Measurements from ENCODE around the gene SMAD7.
A peak's percentile ranks its signal among the peaks of the same experiment; 100 is the strongest.

SMAD7 gene

GRCh38 chr18:48956356-48956755, 5.6 kb upstream of the SMAD7 start:
- H3K79me2 ChIP-seq (ENCODE audit: control insufficient read depth, insufficient read depth, low read length, poor library complexity), result peaks cover 10% of the 10 kb centered on the region
- H4K91ac ChIP-seq (ENCODE audit: low read depth, low read length), result no peak overlapping the region
- no peak overlapping the region for H2BK5ac ChIP-seq (ENCODE audit: low read depth, low read length, poor library complexity)
- no peak overlapping the region for H2AFZ ChIP-seq (ENCODE audit: insufficient read depth, low read length, poor library complexity)
- H2AK5ac ChIP-seq (ENCODE audit: low read length), result no peak overlapping the region
- peak overlapping the region; percentile 16 for H3K4me2 ChIP-seq (ENCODE audit: low read length)
- no peaks in the 10 kb centered on the region for H3K27me3 ChIP-seq (ENCODE audit: insufficient read depth, low read length)
- no peak overlapping the region for H3K14ac ChIP-seq (ENCODE audit: low read length)
- no peak overlapping the region for H4K12ac ChIP-seq (ENCODE audit: low read depth, low read length)
- no peak overlapping the region for H2BK120ac ChIP-seq (ENCODE audit: insufficient read depth, low read length, poor library complexity)
- H3K9me3 ChIP-seq (ENCODE audit: insufficient read depth, low read depth, low read length), result no peaks in the 10 kb centered on the region
- no peak overlapping the region for H3K4me3 ChIP-seq (ENCODE audit: low read depth, low read length)
- peaks cover 43% of the 10 kb centered on the region for H3K79me1 ChIP-seq (ENCODE audit: low read length)
- no peak overlapping the region for H3K18ac ChIP-seq (ENCODE audit: low read length)
- no peaks in the 10 kb centered on the region for H3K36me3 ChIP-seq (ENCODE audit: control insufficient read depth in 1 of 2, insufficient read depth in 2 of 2, low read length in 2 of 2)
- H3K27ac ChIP-seq (ENCODE audit: low read depth, low read length), result peak overlapping the region; percentile 68
- no peak overlapping the region for H2BK12ac ChIP-seq (ENCODE audit: low read length)
- DNase-seq, result no peak
- no peak overlapping the region for H3K9ac ChIP-seq (ENCODE audit: low read length)
- no CpG with 5 or more reads among the region's 1 CpG for WGBS (ENCODE audit: extremely low coverage, insufficient coverage, insufficient read length)
- H3K4ac ChIP-seq (ENCODE audit: low read depth, low read length), result no peak overlapping the region
- no peak overlapping the region for H3K23ac ChIP-seq (ENCODE audit: low read length)
- peaks cover 18 to 33% of the 10 kb centered on the region in 2 experiments for H3K4me1 ChIP-seq (ENCODE audit: control insufficient read depth in 1 of 2, insufficient read depth in 2 of 2, low read length in 2 of 2)
- no peak overlapping the region for H4K8ac ChIP-seq (ENCODE audit: low read depth, low read length)

GRCh38 chr18:48955830-48956261, 5.1 kb upstream of the SMAD7 start:
- H3K79me2 ChIP-seq (ENCODE audit: control insufficient read depth, insufficient read depth, low read length, poor library complexity), result peaks cover 15% of the 10 kb centered on the region
- H2AK5ac ChIP-seq (ENCODE audit: low read length), result no peak overlapping the region
- no peak overlapping the region for H4K12ac ChIP-seq (ENCODE audit: low read depth, low read length)
- DNase-seq, result peak; percentile 87 to 93
- H4K91ac ChIP-seq (ENCODE audit: low read depth, low read length), result no peak overlapping the region
- H2BK12ac ChIP-seq (ENCODE audit: low read length), result no peak overlapping the region
- H3K18ac ChIP-seq (ENCODE audit: low read length), result no peak overlapping the region
- H3K4me2 ChIP-seq (ENCODE audit: low read length), result no peak overlapping the region
- no peak overlapping the region for H3K4ac ChIP-seq (ENCODE audit: low read depth, low read length)
- H3K27ac ChIP-seq (ENCODE audit: low read depth, low read length), result peak overlapping the region; percentile 68
- no peak overlapping the region for H2BK5ac ChIP-seq (ENCODE audit: low read depth, low read length, poor library complexity)
- H2AFZ ChIP-seq (ENCODE audit: insufficient read depth, low read length, poor library complexity), result no peak overlapping the region
- no peak overlapping the region for H3K14ac ChIP-seq (ENCODE audit: low read length)
- H3K4me1 ChIP-seq (ENCODE audit: control insufficient read depth in 1 of 2, insufficient read depth in 2 of 2, low read length in 2 of 2), result peaks cover 18 to 31% of the 10 kb centered on the region in 2 experiments
- no peak overlapping the region for H3K4me3 ChIP-seq (ENCODE audit: low read depth, low read length)
- no CpG with 5 or more reads among the region's 7 CpGs for WGBS (ENCODE audit: extremely low coverage, insufficient coverage, insufficient read length)
- peaks cover 47% of the 10 kb centered on the region for H3K79me1 ChIP-seq (ENCODE audit: low read length)
- H3K27me3 ChIP-seq (ENCODE audit: insufficient read depth, low read length), result no peaks in the 10 kb centered on the region
- no peak overlapping the region for H3K9ac ChIP-seq (ENCODE audit: low read length)
- H2BK120ac ChIP-seq (ENCODE audit: insufficient read depth, low read length, poor library complexity), result no peak overlapping the region
- no peaks in the 10 kb centered on the region for H3K36me3 ChIP-seq (ENCODE audit: control insufficient read depth in 1 of 2, insufficient read depth in 2 of 2, low read length in 2 of 2)
- H3K9me3 ChIP-seq (ENCODE audit: insufficient read depth, low read depth, low read length), result no peaks in the 10 kb centered on the region
- no peak overlapping the region for H4K8ac ChIP-seq (ENCODE audit: low read depth, low read length)
- H3K23ac ChIP-seq (ENCODE audit: low read length), result no peak overlapping the region

- Histone ChIP-seq H4K91ac (ENCODE audit: low read depth, low read length) (peak overlapping the region; percentile 59), H2AK5ac (ENCODE audit: low read length) (peak overlapping the region; percentile 69)
- WGBS (ENCODE audit: extremely low coverage, insufficient coverage, insufficient read length), result no CpG with 5 or more reads among the region's 14 CpGs
Observed at GRCh38 chr18:48954886-48955819, 4.4 kb upstream of the SMAD7 start.

GRCh38 chr18:48953104-48953706, 2.4 kb upstream of the SMAD7 start:
- Histone ChIP-seq H3K9me3 (ENCODE audit: insufficient read depth, low read depth, low read length) (no peaks in the 10 kb centered on the region), H4K12ac (ENCODE audit: low read depth, low read length) (no peak overlapping the region), H3K79me1 (ENCODE audit: low read length) (peaks cover 67% of the 10 kb centered on the region), H3K4me2 (ENCODE audit: low read length) (peak overlapping the region; percentile 80), H3K4me3 (ENCODE audit: low read depth, low read length) (peak overlapping the region; percentile 30), H3K27ac (ENCODE audit: low read depth, low read length) (peak overlapping the region; percentile 100), H3K4ac (ENCODE audit: low read depth, low read length) (peak overlapping the region; percentile 72), H2BK120ac (ENCODE audit: insufficient read depth, low read length, poor library complexity) (peak overlapping the region; percentile 82), H2BK12ac (ENCODE audit: low read length) (peak overlapping the region; percentile 97), H3K27me3 (ENCODE audit: insufficient read depth, low read length) (no peaks in the 10 kb centered on the region), H3K9ac (ENCODE audit: low read length) (peak overlapping the region; percentile 12), H3K4me1 (ENCODE audit: control insufficient read depth in 1 of 2, insufficient read depth in 2 of 2, low read length in 2 of 2) (peaks cover 13 to 22% of the 10 kb centered on the region in 2 experiments), H2AFZ (ENCODE audit: insufficient read depth, low read length, poor library complexity) (no peak overlapping the region), H2AK5ac (ENCODE audit: low read length) (peak overlapping the region; percentile 67), H3K23ac (ENCODE audit: low read length) (no peak overlapping the region), H3K18ac (ENCODE audit: low read length) (peak overlapping the region; percentile 86), H3K14ac (ENCODE audit: low read length) (peak overlapping the region; percentile 85), H3K79me2 (ENCODE audit: control insufficient read depth, insufficient read depth, low read length, poor library complexity) (peaks cover 40% of the 10 kb centered on the region), H4K91ac (ENCODE audit: low read depth, low read length) (peak overlapping the region; percentile 98), H3K36me3 (ENCODE audit: control insufficient read depth in 1 of 2, insufficient read depth in 2 of 2, low read length in 2 of 2) (peaks cover 17 to 21% of the 10 kb centered on the region in 2 experiments), H2BK5ac (ENCODE audit: low read depth, low read length, poor library complexity) (peak overlapping the region; percentile 97), H4K8ac (ENCODE audit: low read depth, low read length) (peak overlapping the region; percentile 98)
- no CpG with 5 or more reads among the region's 19 CpGs for WGBS (ENCODE audit: extremely low coverage, insufficient coverage, insufficient read length)
- DNase-seq, result no peak

More at GRCh38 chr18:48954886-48955819, 4.4 kb upstream of the SMAD7 start:
- peak overlapping the region; percentile 71 for H2BK5ac ChIP-seq (ENCODE audit: low read depth, low read length, poor library complexity)
- H3K27me3 ChIP-seq (ENCODE audit: insufficient read depth, low read length), result no peaks in the 10 kb centered on the region
- H3K36me3 ChIP-seq (ENCODE audit: control insufficient read depth in 1 of 2, insufficient read depth in 2 of 2, low read length in 2 of 2), result peaks cover 2% of the 10 kb centered on the region in 2 experiments
- peak overlapping the region; percentile 14 for H3K18ac ChIP-seq (ENCODE audit: low read length)
- no peak overlapping the region for H3K9ac ChIP-seq (ENCODE audit: low read length)
- H2AFZ ChIP-seq (ENCODE audit: insufficient read depth, low read length, poor library complexity), result no peak overlapping the region
- peak overlapping the region; percentile 18 for H4K8ac ChIP-seq (ENCODE audit: low read depth, low read length)
- H4K12ac ChIP-seq (ENCODE audit: low read depth, low read length), result no peak overlapping the region
- H3K4ac ChIP-seq (ENCODE audit: low read depth, low read length), result peak overlapping the region; percentile 9
- H3K4me3 ChIP-seq (ENCODE audit: low read depth, low read length), result no peak overlapping the region
- H3K23ac ChIP-seq (ENCODE audit: low read length), result peak overlapping the region; percentile 21
- peak overlapping the region; percentile 89 for H2BK120ac ChIP-seq (ENCODE audit: insufficient read depth, low read length, poor library complexity)
- peaks cover 18 to 28% of the 10 kb centered on the region in 2 experiments for H3K4me1 ChIP-seq (ENCODE audit: control insufficient read depth in 1 of 2, insufficient read depth in 2 of 2, low read length in 2 of 2)
- DNase-seq, result peak; percentile 90
- H3K4me2 ChIP-seq (ENCODE audit: low read length), result no peak overlapping the region
- H3K27ac ChIP-seq (ENCODE audit: low read depth, low read length), result peak overlapping the region; percentile 68
- H2BK12ac ChIP-seq (ENCODE audit: low read length), result peak overlapping the region; percentile 32
- peaks cover 22% of the 10 kb centered on the region for H3K79me2 ChIP-seq (ENCODE audit: control insufficient read depth, insufficient read depth, low read length, poor library complexity)
- H3K79me1 ChIP-seq (ENCODE audit: low read length), result peaks cover 52% of the 10 kb centered on the region
- no peaks in the 10 kb centered on the region for H3K9me3 ChIP-seq (ENCODE audit: insufficient read depth, low read depth, low read length)
- peak overlapping the region; percentile 57 for H3K14ac ChIP-seq (ENCODE audit: low read length)
